Measurements from ENCODE around the gene GGPS1. TPM values are rescaled to one million over a fixed set of nuclear protein-coding genes. Genes with fewer than 3 reads are reported as not detected.
A peak's percentile ranks its signal among the peaks of the same experiment; 100 is the strongest.

GGPS1 gene
- total RNA-seq, 2 experiments from 2014 or later: 27.2 to 27.6 TPM

GRCh38 chr1:235329139-235329902, 951 bp downstream of the GGPS1 start:
- Mint-ChIP-seq H3K4me1 (peaks cover 28% of the 10 kb centered on the region), H3K36me3 (ENCODE audit: low read depth) (peaks cover 26% of the 10 kb centered on the region), H3K4me3 (no peak overlapping the region), H3K9me3 (no peaks in the 10 kb centered on the region), H3K27ac (no peak overlapping the region), H3K27me3 (no peaks in the 10 kb centered on the region)
- POLR2A ChIA-PET: no interaction called here
- CTCF ChIA-PET: interaction anchor here (0.6 to 1.8 kb wide), 5 partner anchors 12 to 137 kb away, joined by 3 to 5 read pairs (median 4); no protein-coding TSS in a partner anchor
- peak; percentile 64 for DNase-seq

- H3K36me3 Mint-ChIP-seq (ENCODE audit: low read depth): peaks cover 25% of the 10 kb centered on the region
- no peak overlapping the region for H3K27ac Mint-ChIP-seq
- no peak for DNase-seq
- CTCF ChIA-PET: interaction anchor here (0.6 to 1.6 kb wide), 5 partner anchors 10 to 641 kb away, joined by 3 to 5 read pairs (median 3); no protein-coding TSS in a partner anchor
- H3K4me3 Mint-ChIP-seq: no peak overlapping the region
- no peaks in the 10 kb centered on the region for H3K9me3 Mint-ChIP-seq
- H3K27me3 Mint-ChIP-seq: no peaks in the 10 kb centered on the region
- POLR2A ChIA-PET: interaction anchor here (0.6 kb wide), 1 partner anchor 67 kb away, joined by 4 read pairs; no protein-coding TSS in a partner anchor
- H3K4me1 Mint-ChIP-seq: peaks cover 18% of the 10 kb centered on the region
Measured at GRCh38 chr1:235330918-235331285, 2.5 kb downstream of the GGPS1 start.

- no peak overlapping the region for H3K27ac Mint-ChIP-seq
- ChIA-PET POLR2A (interaction anchor here (0.6 kb wide), 1 partner anchor 67 kb away, joined by 4 read pairs; no protein-coding TSS in a partner anchor), CTCF (interaction anchor here (0.5 to 1.3 kb wide), 6 partner anchors 9 to 641 kb away, joined by 3 to 5 read pairs (median 3); no protein-coding TSS in a partner anchor)
- no peak for DNase-seq
- no peaks in the 10 kb centered on the region for H3K27me3 Mint-ChIP-seq
- H3K4me3 Mint-ChIP-seq: no peak overlapping the region
- H3K36me3 Mint-ChIP-seq (ENCODE audit: low read depth): peaks cover 26% of the 10 kb centered on the region
- H3K4me1 Mint-ChIP-seq: peaks cover 20% of the 10 kb centered on the region
- H3K9me3 Mint-ChIP-seq: no peaks in the 10 kb centered on the region
Measured at GRCh38 chr1:235331401-235331800, 3.0 kb downstream of the GGPS1 start.

- Mint-ChIP-seq H3K27ac (peak overlapping the region; percentile 84), H3K4me1 (peaks cover 34% of the 10 kb centered on the region), H3K27me3 (no peaks in the 10 kb centered on the region), H3K36me3 (ENCODE audit: low read depth) (peaks cover 16% of the 10 kb centered on the region), H3K9me3 (no peaks in the 10 kb centered on the region), H3K4me3 (peak overlapping the region; percentile 49)
- ChIA-PET POLR2A (no interaction called here), CTCF (interaction anchor here (1.5 kb wide), 1 partner anchor 31 kb away, joined by 5 read pairs; the partner anchor contains the start of gene TBCE)
- DNase-seq: peak; percentile 65
Measured at GRCh38 chr1:235336903-235337302, 8.5 kb downstream of the GGPS1 start.

- DNase-seq: no peak
- POLR2A ChIA-PET: no interaction called here
- no peaks in the 10 kb centered on the region for H3K9me3 Mint-ChIP-seq
Measured at GRCh38 chr1:235339746-235340145, 11.4 kb downstream of the GGPS1 start.

GRCh38 chr1:235341334-235341733, 13.0 kb downstream of the GGPS1 start:
- Mint-ChIP-seq H3K27me3 (no peaks in the 10 kb centered on the region), H3K27ac (no peak overlapping the region), H3K9me3 (no peaks in the 10 kb centered on the region), H3K4me1 (peaks cover 19% of the 10 kb centered on the region), H3K36me3 (ENCODE audit: low read depth) (peaks cover 32% of the 10 kb centered on the region), H3K4me3 (no peak overlapping the region)
- POLR2A ChIA-PET: no interaction called here
- DNase-seq: no peak
- CTCF ChIA-PET: interaction anchor here (0.8 to 1.1 kb wide), 4 partner anchors 10 to 243 kb away, joined by 3 to 4 read pairs (median 3); partner anchors contain the start of gene GGPS1

More at GRCh38 chr1:235339746-235340145, 11.4 kb downstream of the GGPS1 start:
- no peak overlapping the region for H3K4me3 Mint-ChIP-seq
- H3K4me1 Mint-ChIP-seq: peaks cover 25% of the 10 kb centered on the region
- peaks cover 28% of the 10 kb centered on the region for H3K36me3 Mint-ChIP-seq (ENCODE audit: low read depth)
- H3K27me3 Mint-ChIP-seq: no peaks in the 10 kb centered on the region
- no peak overlapping the region for H3K27ac Mint-ChIP-seq
- CTCF ChIA-PET: interaction anchor here (1.2 kb wide), 1 partner anchor 8 kb away, joined by 3 read pairs; no protein-coding TSS in a partner anchor

GRCh38 chr1:235342039-235342438, 13.7 kb downstream of the GGPS1 start:
- Mint-ChIP-seq H3K4me1 (peaks cover 13% of the 10 kb centered on the region), H3K4me3 (no peak overlapping the region), H3K9me3 (no peaks in the 10 kb centered on the region), H3K36me3 (ENCODE audit: low read depth) (peaks cover 34% of the 10 kb centered on the region), H3K27me3 (no peaks in the 10 kb centered on the region), H3K27ac (no peak overlapping the region)
- CTCF ChIA-PET: interaction anchor here (0.7 to 0.8 kb wide), 2 partner anchors 12 to 244 kb away, joined by 3 to 4 read pairs; no protein-coding TSS in a partner anchor
- POLR2A ChIA-PET: interaction anchor here (0.6 kb wide), 1 partner anchor 855 kb away, joined by 3 read pairs; no protein-coding TSS in a partner anchor
- no peak for DNase-seq

- CTCF ChIA-PET: interaction anchor here (0.7 kb wide), 1 partner anchor 13 kb away, joined by 4 read pairs; no protein-coding TSS in a partner anchor
- H3K4me1 Mint-ChIP-seq: peaks cover 10% of the 10 kb centered on the region
- no peaks in the 10 kb centered on the region for H3K27me3 Mint-ChIP-seq
- peaks cover 34% of the 10 kb centered on the region for H3K36me3 Mint-ChIP-seq (ENCODE audit: low read depth)
- no peak overlapping the region for H3K27ac Mint-ChIP-seq
- no peaks in the 10 kb centered on the region for H3K9me3 Mint-ChIP-seq
- POLR2A ChIA-PET: interaction anchor here (0.6 kb wide), 1 partner anchor 856 kb away, joined by 3 read pairs; no protein-coding TSS in a partner anchor
- H3K4me3 Mint-ChIP-seq: no peak overlapping the region
- no peak for DNase-seq
Measured at GRCh38 chr1:235342471-235342870, 14.1 kb downstream of the GGPS1 start.

GRCh38 chr1:235343726-235344125, 15.4 kb downstream of the GGPS1 start:
- H3K4me1 Mint-ChIP-seq: peaks cover 4% of the 10 kb centered on the region
- H3K4me3 Mint-ChIP-seq: no peak overlapping the region
- H3K36me3 Mint-ChIP-seq (ENCODE audit: low read depth): peaks cover 32% of the 10 kb centered on the region
- H3K27ac Mint-ChIP-seq: no peak overlapping the region
- ChIA-PET CTCF (interaction anchor here (0.9 kb wide), 1 partner anchor 51 kb away, joined by 3 read pairs; no protein-coding TSS in a partner anchor), POLR2A (no interaction called here)
- no peaks in the 10 kb centered on the region for H3K9me3 Mint-ChIP-seq
- no peaks in the 10 kb centered on the region for H3K27me3 Mint-ChIP-seq
- DNase-seq: no peak

GRCh38 chr1:235351441-235351840, 23.1 kb downstream of the GGPS1 start:
- no peak for DNase-seq
- H3K4me3 Mint-ChIP-seq: no peak overlapping the region
- no peaks in the 10 kb centered on the region for H3K27me3 Mint-ChIP-seq
- H3K36me3 Mint-ChIP-seq (ENCODE audit: low read depth): peaks cover 5% of the 10 kb centered on the region
- H3K9me3 Mint-ChIP-seq: peaks cover 3% of the 10 kb centered on the region
- H3K4me1 Mint-ChIP-seq: no peaks in the 10 kb centered on the region
- ChIA-PET POLR2A (no interaction called here), CTCF (interaction anchor here (0.6 to 1.5 kb wide), 2 partner anchors 44 to 104 kb away, joined by 3 read pairs; no protein-coding TSS in a partner anchor)
- H3K27ac Mint-ChIP-seq: no peak overlapping the region

- Mint-ChIP-seq H3K4me1 (no peaks in the 10 kb centered on the region), H3K27me3 (no peaks in the 10 kb centered on the region), H3K9me3 (peaks cover 3% of the 10 kb centered on the region), H3K36me3 (ENCODE audit: low read depth) (peaks cover 2% of the 10 kb centered on the region), H3K27ac (no peak overlapping the region), H3K4me3 (no peak overlapping the region)
- DNase-seq: no peak
- POLR2A ChIA-PET: no interaction called here
- CTCF ChIA-PET: interaction anchor here (0.6 kb wide), 1 partner anchor 104 kb away, joined by 3 read pairs; no protein-coding TSS in a partner anchor
Measured at GRCh38 chr1:235351898-235352297, 23.5 kb downstream of the GGPS1 start.

GRCh38 chr1:235357485-235358373, 29.4 kb downstream of the GGPS1 start:
- no peaks in the 10 kb centered on the region for H3K27me3 Mint-ChIP-seq
- DNase-seq: no peak
- POLR2A ChIA-PET: no interaction called here

More at GRCh38 chr1:235357485-235358373, 29.4 kb downstream of the GGPS1 start:
- no peaks in the 10 kb centered on the region for H3K36me3 Mint-ChIP-seq (ENCODE audit: low read depth)
- no peaks in the 10 kb centered on the region for H3K9me3 Mint-ChIP-seq
- H3K27ac Mint-ChIP-seq: no peak overlapping the region
- no peaks in the 10 kb centered on the region for H3K4me1 Mint-ChIP-seq
- no peak overlapping the region for H3K4me3 Mint-ChIP-seq
- CTCF ChIA-PET: no interaction called here
